GM12878 (cell line): Measurements from ENCODE around the gene CDC42BPA. TPM values are rescaled to one million over a fixed set of nuclear protein-coding genes. Genes with fewer than 3 reads are reported as not detected.

ENCODE experiments used
- ATAC-seq: fragments of 200-7000 bp; cut with Tn5 transposase; 3 replicates; pipeline ENCODE4 v1.9.1; 2020; ENCODE audit warnings: mild to moderate bottlenecking, moderate library complexity
- BruUV-seq: library from RNA; stranded (reverse); fragments of 400-500 nt; replicated peaks from 2 replicates; lab custom pipeline; 2021; lab: Mats Ljungman, UMichigan
- CTCF ChIA-PET: fragments of 300-600 bp; sonication (Branson Sonifier 250); formaldehyde crosslinking; extraction: SDS; loops from one replicate; lab custom pipeline; 2021; ENCODE audit warnings: inconsistent platforms; lab: Yijun Ruan, JAX
- POLR2A ChIA-PET: fragments of 350-600 bp; formaldehyde crosslinking; extraction: SDS; loops from one replicate; lab custom pipeline; 2021; ENCODE audit warnings: inconsistent platforms; lab: Charles Lee
- RAD21 ChIA-PET: fragments of 300-600 bp; sonication (Branson Sonifier 250); formaldehyde crosslinking; loops from one replicate; lab custom pipeline; 2023; ENCODE audit warnings: antibody characterized with exemption; ENCODE audit not compliant: unreplicated experiment; lab: Charles Lee
- SMC1A ChIA-PET: fragments of 300-600 bp; sonication (Branson Sonifier 250); formaldehyde crosslinking; loops from one replicate; lab custom pipeline; 2023; ENCODE audit not compliant: unreplicated experiment, uncharacterized antibody; lab: Charles Lee
- DNase-seq: peaks from one replicate; pipeline ENCODE4 v3.0.0-alpha.2; 2011; ENCODE audit warnings: low read depth, low spot score
- FAIRE-seq: peaks from 3 replicates; lab custom pipeline; 2011; peaks lifted over from hg19 to GRCh38; lab: Jason Lieb, UNC
- H2AFZ ChIP-seq: 2 replicates; pipeline ENCODE4 v1.6.0; 2011; ENCODE audit warnings: low read depth, low read length, control low read depth; ENCODE audit not compliant: control insufficient read depth
- H3K27ac ChIP-seq: 2 replicates; pipeline ENCODE4 v1.5.1; 2011; ENCODE audit warnings: control low read depth; ENCODE audit not compliant: control insufficient read depth, insufficient read depth
- H3K27me3 ChIP-seq, 2 experiments: replicated peaks in 1 of 2; 2 replicates each; pipeline versions ENCODE4 v1.6.0 to v1.6.1; 2011; ENCODE audit warnings: low read length in 1 of 2; ENCODE audit not compliant: control insufficient read depth in 2 of 2, insufficient read depth in 2 of 2
- H3K36me3 ChIP-seq, 2 experiments: 2 replicates each; pipeline ENCODE4 v1.5.1; 2011; ENCODE audit warnings: low read length in 1 of 2; ENCODE audit not compliant: control insufficient read depth in 2 of 2, insufficient read depth in 2 of 2
- H3K4me1 ChIP-seq: 2 replicates; pipeline ENCODE4 v1.6.1; 2011; ENCODE audit warnings: mild to moderate bottlenecking, low read length, moderate library complexity, mixed read lengths; ENCODE audit not compliant: control insufficient read depth, insufficient read depth
- H3K4me2 ChIP-seq: 2 replicates; pipeline ENCODE4 v1.6.0; 2011; ENCODE audit warnings: control low read depth; ENCODE audit not compliant: control insufficient read depth, insufficient read depth
- H3K4me3 ChIP-seq: fragments of 200-600 bp; sonication (generic); 2 replicates; pipeline ENCODE4 v1.5.1; 2016
- H3K79me2 ChIP-seq: 2 replicates; pipeline ENCODE4 v1.6.0; 2011; ENCODE audit warnings: low read length; ENCODE audit not compliant: control insufficient read depth, insufficient read depth
- H3K9ac ChIP-seq: 2 replicates; pipeline ENCODE4 v1.8.0; 2011; ENCODE audit warnings: low read length, control low read depth, mixed read lengths; ENCODE audit not compliant: control insufficient read depth, insufficient read depth
- H3K9me3 ChIP-seq: replicated peaks from 3 replicates; pipeline ENCODE4 v1.5.1; 2011; ENCODE audit warnings: mild to moderate bottlenecking, low read length; ENCODE audit not compliant: control insufficient read depth, insufficient read depth
- H4K20me1 ChIP-seq: 2 replicates; pipeline ENCODE4 v1.6.0; 2011; ENCODE audit not compliant: control insufficient read depth, insufficient read depth
- CHD2 ChIP-seq: IDR thresholded peaks from 2 replicates; pipeline ENCODE4 v1.6.1; 2011; ENCODE audit warnings: low read depth, low read length, improper control_type of control experiment, borderline replicate concordance
- MEF2B ChIP-seq: fragments of 450-650 bp; IDR thresholded peaks from 2 replicates; pipeline ENCODE4 v1.6.1; 2018; ENCODE audit warnings: mild to moderate bottlenecking, moderate library complexity; ENCODE audit not compliant: partially characterized antibody, poor library complexity, severe bottlenecking
- NR2C2 ChIP-seq: IDR thresholded peaks from 2 replicates; pipeline ENCODE4 v1.6.1; 2011; ENCODE audit warnings: borderline replicate concordance, low read depth; ENCODE audit not compliant: control insufficient read depth, insufficient read length
- RCOR1 ChIP-seq: conservative IDR thresholded peaks from 2 replicates; pipeline ENCODE4 v1.6.1; 2012; ENCODE audit warnings: low read depth, low read length, improper control_type of control experiment
- REST ChIP-seq: IDR thresholded peaks from 2 replicates; pipeline ENCODE4 v1.6.1; 2012; ENCODE audit warnings: mild to moderate bottlenecking, low read depth, low read length
- TBL1XR1 ChIP-seq: IDR thresholded peaks from 2 replicates; pipeline ENCODE4 v1.6.1; 2012; ENCODE audit warnings: low read depth, low read length, improper control_type of control experiment
- TCF7 ChIP-seq: IDR thresholded peaks from 2 replicates; pipeline ENCODE4 v1.6.1; 2014; ENCODE audit warnings: antibody characterized with exemption, borderline replicate concordance
- WGBS: methylation state at CpG from one replicate; pipeline ENCODE4 v1.1.6; 2016; ENCODE audit warnings: low lambda C conversion rate; ENCODE audit not compliant: insufficient replicate concordance, insufficient coverage; ENCODE audit errors: missing lambda C conversion rate; 5-methylcytosine and 5-hydroxymethylcytosine counted together
- in situ Hi-C: fragments of 300-500 bp; cut with MboI; formaldehyde crosslinking; loops from 9 replicates; pipeline ENCODE4 v1.14.3; 2018; ENCODE audit warnings: mixed read lengths
- intact Hi-C: fragments of 100-400 bp; cut with micrococcal nuclease; formaldehyde crosslinking; loops from one replicate; pipeline ENCODE4 v1.14.2; 2022; ENCODE audit not compliant: unreplicated experiment
- polyA plus RNA-seq, 11 experiments: library from polyadenylated mRNA; depleted of rRNA in 4 of 11; unstranded in 6 of 11; stranded (reverse) in 5 of 11; fragments of >200 nt; fragmentation: Nextera tagmentation in 4 of 11; fragmentation: Illumina TruSeq in 1 of 11; extraction: Ambion mirVana in 4 of 11; extraction: Trizol in 1 of 11; gene quantifications; 1 replicate in 1 of 11; 2 replicates in 10 of 11; pipeline versions ENCODE4 v1.2.1 to v1.2.3, GENCODE V29; 2011 to 2016; ENCODE audit warnings: inconsistent platforms in 2 of 11, missing spikeins in 2 of 11, low read depth in 1 of 11
- total RNA-seq, 4 experiments: library from RNA; depleted of rRNA in 3 of 4; stranded (reverse); fragments of >200 nt in 3 of 4; fragmentation: Illumina TruSeq in 1 of 4; extraction: Trizol in 1 of 4; gene quantifications; 2 replicates each; pipeline versions ENCODE4 v1.2.1 to v1.2.3, GENCODE V29; 2013 to 2021

Gene CDC42BPA
- total and polyA plus RNA-seq, 10 of the 15 experiments (the other 5 are each of a cell fraction or from before 2014, with no cell fraction given), result 0.02 to 0.52 (median 0.10) TPM

GRCh38 chr1:226982451-226983177, 335.7 kb downstream of the CDC42BPA start:
- no peaks in the 10 kb centered on the region for H3K9me3 ChIP-seq
- no peaks in the 10 kb centered on the region for H3K27me3 ChIP-seq
- RAD21 ChIA-PET, result interaction anchor here (1.3 kb wide), 1 partner anchor 12 kb away, joined by 3 read pairs; no protein-coding TSS in a partner anchor
- no peak overlapping the region for H2AFZ ChIP-seq
- FAIRE-seq (no peak), DNase-seq (no peak), ATAC-seq (no peak)
- CTCF ChIA-PET, result interaction anchor here (0.7 kb wide), 1 partner anchor 435 kb away, joined by 3 read pairs; no protein-coding TSS in a partner anchor
- intact Hi-C loops (no loop called here), in situ Hi-C loops (no loop called here)
- no TSS peak for BruUV-seq
- POLR2A ChIA-PET, result no interaction called here
- H3K4me1 ChIP-seq, result no peaks in the 10 kb centered on the region
- no peak overlapping the region for H3K9ac ChIP-seq
- SMC1A ChIA-PET, result no interaction called here
- WGBS, result 88% methylated on average over 31 of the region's 31 CpGs
- no peak overlapping the region for H3K27ac ChIP-seq
- H4K20me1 ChIP-seq, result no peaks in the 10 kb centered on the region
- peaks cover 2 to 3% of the 10 kb centered on the region in 2 experiments; a peak in 3 of 4 replicates for H3K36me3 ChIP-seq
- no peaks in the 10 kb centered on the region for H3K79me2 ChIP-seq
- TF ChIP-seq CHD2 (no peak), TBL1XR1 (no peak), TCF7 (no peak), NR2C2 (no peak), RCOR1 (no peak), MEF2B (no peak), REST (no peak)
- no peak overlapping the region for H3K4me3 ChIP-seq
- no peak overlapping the region for H3K4me2 ChIP-seq
